ENCODE measurements around the gene ZNF580.

Gene ZNF580

GRCh38 chr19:55666343-55667005 lies 25.7 kb downstream of the ZNF580 start:
- no peak for DNase-seq

- no peak for DNase-seq
These were observed 26.2 kb downstream of the ZNF580 start for GRCh38 chr19:55667006-55667381.

GRCh38 chr19:55667511-55667910 lies 26.7 kb downstream of the ZNF580 start:
- no peak for DNase-seq

DNA sequence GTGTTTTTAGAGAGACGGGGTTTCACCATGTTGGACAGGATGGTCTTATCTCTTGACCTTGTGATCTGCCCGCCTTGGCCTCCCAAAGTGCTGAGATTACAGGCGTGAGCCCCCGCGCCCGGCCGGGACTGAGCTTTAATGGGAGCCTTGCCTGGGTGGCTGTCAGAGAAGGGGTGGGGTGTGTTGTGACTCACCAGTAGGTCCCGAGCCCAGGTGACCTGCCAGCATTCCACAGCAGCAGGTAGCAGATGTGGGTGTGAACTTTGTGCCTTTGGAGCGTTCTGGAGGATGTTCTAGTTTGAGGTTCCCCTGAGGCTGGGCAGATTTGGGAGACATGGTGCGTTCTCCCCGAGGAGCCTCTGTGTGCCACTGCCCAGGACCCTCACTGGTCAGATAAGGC lies 27.2 kb downstream of the ZNF580 start:
- DNase-seq = no peak

DNA sequence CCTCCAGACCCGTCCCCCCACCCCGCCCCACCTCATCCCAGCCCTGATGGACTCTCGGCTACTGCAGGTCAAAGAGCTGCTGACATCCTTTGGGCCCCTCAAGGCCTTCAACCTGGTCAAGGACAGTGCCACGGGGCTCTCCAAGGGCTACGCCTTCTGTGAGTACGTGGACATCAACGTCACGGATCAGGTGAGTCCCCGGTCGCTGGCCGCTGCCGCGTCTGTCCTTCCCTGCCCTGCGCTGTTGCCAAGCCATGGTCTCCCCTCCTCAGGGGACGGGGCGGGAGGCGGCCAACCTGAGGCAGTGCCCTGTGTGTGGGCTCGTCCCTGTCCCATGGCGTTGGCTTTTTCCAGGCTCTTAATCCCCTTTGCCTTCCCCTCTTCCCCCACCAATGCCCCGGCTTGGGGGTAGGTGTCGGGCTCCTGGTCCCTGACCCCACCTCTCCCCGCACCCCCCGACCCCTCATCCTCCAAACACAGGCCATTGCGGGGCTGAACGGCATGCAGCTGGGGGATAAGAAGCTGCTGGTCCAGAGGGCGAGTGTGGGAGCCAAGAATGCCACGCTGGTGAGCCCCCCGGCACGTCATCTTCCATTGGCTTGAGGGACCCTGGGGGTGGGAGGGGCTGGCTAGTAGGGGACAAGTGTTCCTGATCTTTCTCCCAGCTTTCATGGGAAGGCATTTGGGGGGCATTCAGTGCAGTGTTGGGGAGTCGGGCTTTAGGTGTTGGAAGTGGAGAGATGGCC lies 28.0 kb downstream of the ZNF580 start:
- no peak for DNase-seq

DNA sequence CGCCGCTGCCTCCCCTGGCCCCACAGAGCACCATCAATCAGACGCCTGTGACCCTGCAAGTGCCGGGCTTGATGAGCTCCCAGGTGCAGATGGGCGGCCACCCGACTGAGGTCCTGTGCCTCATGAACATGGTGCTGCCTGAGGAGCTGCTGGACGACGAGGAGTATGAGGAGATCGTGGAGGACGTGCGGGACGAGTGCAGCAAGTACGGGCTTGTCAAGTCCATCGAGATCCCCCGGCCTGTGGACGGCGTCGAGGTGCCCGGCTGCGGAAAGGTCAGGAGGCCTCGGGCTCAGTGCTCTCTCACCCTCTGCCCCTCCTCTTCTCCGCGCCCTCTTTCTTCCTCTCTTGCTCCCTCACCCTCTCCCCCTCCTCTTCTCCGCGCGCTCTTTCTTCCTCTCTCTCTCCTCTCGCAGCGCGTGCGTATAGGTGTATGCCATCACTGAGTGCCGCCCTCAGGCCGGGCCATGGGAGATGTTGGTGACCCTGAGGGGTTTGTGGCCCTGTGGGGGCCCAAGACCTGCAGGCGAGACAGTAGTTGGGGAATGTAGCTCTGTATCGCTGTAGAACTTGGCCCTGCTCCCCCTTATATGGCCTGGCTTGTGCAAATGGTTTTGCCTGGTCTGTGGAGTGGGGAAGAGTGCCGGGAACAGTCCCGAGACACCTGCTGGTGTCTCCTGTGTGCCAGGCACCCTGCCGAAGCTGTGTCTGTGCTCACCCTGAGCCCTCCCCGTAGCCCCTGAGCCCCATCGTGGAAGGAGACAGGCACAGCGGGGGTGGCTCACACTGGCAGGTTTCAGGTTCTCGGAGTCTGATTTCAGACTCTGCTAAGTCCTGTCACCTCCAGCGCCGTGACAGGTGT lies 28.8 kb downstream of the ZNF580 start:
- no peak for DNase-seq

DNA sequence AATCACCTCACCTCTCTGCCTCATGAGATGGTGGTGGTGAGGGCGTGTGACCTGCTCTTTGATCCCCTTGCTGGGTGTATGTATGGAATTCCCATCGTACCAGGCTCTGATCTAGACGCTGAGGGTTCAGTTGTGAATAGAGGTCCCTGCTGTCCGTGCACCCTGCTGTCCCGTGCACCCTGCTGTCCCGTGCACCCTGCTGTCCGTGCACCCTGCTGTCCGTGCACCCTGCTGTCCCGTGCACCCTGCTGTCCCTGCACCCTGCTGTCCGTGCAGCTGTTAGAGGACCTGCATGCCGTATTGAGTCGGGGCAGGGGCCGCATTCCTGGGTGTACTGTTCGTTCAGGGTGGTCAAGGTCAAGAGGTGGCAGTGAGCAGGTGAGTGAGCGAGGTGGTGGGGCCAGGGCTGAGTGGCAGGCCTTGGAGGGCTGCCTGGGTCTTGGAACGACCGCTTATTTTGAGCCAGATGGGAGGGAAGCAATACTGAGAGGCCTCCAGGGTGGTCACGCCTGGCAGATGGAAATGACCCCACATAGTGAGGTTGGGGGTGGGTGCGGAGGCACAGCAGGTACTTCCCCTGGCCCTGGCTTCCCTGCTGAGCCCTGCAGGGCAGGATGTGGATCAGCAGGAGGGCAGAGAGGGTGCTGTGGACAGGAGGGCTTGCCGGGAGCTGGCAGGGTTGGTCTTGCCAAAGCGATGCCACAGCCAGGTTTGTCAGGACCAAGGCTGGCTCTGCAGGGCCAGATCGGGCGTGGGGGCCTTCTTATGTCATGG lies 29.7 kb downstream of the ZNF580 start:
- no peak for DNase-seq

GRCh38 chr19:55671054-55671378 lies 30.2 kb downstream of the ZNF580 start:
- DNase-seq = no peak

DNA sequence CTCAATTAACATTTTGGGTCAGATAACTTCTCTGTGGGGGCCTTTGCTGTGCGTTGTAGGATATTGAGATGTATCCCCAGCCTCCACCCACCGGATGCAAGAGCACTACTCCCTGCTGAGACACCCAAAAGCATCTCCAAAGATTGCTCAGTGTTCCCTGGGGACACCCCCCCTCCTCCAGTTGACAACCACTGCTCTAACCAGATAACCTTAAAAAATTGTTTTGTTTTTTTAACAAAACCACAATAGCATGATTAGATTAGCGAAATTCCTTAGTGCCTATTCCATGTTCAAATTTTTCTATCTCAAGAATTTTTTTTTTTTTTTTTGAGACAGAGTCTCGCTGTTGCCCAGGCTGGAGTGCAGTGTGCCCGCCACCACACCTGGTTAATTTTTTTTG lies 31.6 kb downstream of the ZNF580 start:
- no peak for DNase-seq

DNA sequence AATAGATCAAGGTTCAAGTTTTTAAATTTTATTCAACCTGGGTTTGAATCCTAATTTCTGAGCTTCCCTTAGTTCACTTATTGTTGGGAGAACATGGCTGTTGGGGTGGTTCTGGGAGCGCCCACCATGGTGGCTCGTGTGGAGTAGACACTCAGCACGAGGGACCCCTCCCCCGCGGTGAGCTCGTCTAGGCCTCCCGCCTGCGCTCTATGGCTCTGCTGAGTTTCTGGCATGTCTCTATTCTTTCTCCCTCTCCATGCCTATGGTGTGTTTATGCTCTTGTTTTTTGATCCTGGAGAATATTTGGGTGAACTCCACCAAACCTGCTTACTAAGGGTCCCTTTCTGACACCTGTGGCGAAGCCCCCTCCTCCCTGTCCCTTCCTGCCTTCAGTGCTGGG lies 32.7 kb downstream of the ZNF580 start:
- no peak for DNase-seq

GRCh38 chr19:55673889-55674288 lies 33.1 kb downstream of the ZNF580 start:
- DNase-seq = no peak

DNA sequence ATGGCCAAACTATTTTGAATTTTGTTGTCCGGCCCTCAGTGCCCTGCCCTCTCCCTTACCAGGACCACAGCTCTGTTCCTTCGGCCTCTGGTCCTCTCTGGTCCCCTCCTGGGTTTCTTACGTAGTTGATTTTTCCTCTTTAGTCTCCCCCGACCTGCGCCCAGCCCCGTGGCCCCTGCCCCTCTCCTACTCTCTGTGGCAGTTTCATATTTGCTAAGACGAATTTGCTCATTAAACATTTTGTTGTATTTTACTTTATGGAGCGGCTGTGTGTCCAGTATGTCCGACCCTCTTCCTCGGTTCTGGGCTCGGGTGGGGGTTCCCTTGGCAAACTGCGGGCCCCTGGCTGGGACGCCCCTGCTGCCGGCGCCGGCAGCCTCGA lies 33.6 kb downstream of the ZNF580 start:
- no peak for DNase-seq

GRCh38 chr19:55674841-55675660 lies 34.2 kb downstream of the ZNF580 start, which contains the start of gene EPN1:
Gene EPN1, plus strand, starts transcription at chr19:55675226. Its CDS starts 3,402 bp downstream, at chr19:55678628.
- peak; percentile 94 for DNase-seq

GRCh38 chr19:55675661-55676354 lies 35.0 kb downstream of the ZNF580 start:
- no peak for DNase-seq

GRCh38 chr19:55676383-55676782 lies 35.6 kb downstream of the ZNF580 start:
- no peak for DNase-seq

- DNase-seq = no peak
These were observed 36.2 kb downstream of the ZNF580 start for GRCh38 chr19:55676889-55677505.

DNA sequence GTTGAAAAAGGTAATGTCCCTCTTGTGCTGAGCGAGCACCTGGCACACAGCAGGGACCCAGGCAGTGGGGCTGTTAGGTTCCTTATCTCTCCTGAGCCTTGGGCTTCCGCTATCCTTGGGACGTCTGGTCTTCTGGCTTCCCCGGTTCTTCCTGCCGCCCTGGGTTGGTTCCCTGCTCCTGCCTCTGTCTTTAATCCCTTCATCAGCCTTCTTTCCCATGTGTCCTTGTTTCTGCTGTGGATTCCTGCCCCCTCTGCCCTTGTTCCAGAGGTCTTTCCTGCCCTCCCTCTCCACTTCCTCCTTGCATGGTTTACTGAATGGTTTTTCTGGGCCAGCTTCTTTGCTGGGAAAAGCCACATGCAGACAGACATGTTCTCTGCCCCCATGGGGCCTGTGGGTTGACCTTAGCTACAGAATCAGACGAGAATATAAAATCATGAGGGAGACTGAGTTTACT lies 36.8 kb downstream of the ZNF580 start:
- no peak for DNase-seq

DNA sequence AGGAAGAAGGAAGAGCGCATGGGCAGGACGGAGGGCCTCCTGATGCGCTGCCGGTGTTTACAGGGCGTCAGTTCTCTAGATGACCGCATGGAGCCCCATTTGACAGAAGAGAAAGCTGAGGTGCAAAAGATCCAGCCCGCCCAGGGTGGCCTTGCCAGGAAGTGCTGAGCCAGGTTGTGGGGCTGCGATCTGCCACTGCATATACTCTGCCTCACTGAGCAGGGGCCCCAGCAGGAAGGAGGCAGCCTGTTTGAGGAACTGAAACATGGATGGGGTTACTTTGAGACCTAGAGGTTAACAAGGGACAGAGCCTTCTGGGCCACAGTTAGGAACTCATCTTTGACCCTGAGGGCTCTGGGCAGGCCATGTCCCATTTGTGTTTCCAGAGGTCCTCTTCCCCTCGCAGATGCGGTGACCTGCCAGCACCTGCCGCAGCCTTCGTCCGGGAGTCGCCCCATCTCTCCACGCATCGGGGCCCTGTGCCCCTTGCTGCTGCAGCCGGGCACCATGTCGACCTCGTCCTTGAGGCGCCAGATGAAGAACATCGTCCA lies 37.4 kb downstream of the ZNF580 start:
- peak; percentile 47 for DNase-seq

GRCh38 chr19:55679343-55680257 lies 38.8 kb downstream of the ZNF580 start:
- no peak for DNase-seq

Data from GDM1 (cell line).